HEK293 (cell line): ENCODE results near the gene SLC35F4.

Source experiments
- CTCF ChIP-seq: fragments of 450-650 bp; formaldehyde crosslinking; IDR thresholded peaks from 2 replicates; pipeline ENCODE4 v1.5.1; 2016; ENCODE audit warnings: missing biosample characterization, missing genetic modification characterization
- ZNF2 ChIP-seq: fragments of 450-650 bp; formaldehyde crosslinking; IDR thresholded peaks from 2 replicates; pipeline ENCODE4 v1.5.1; 2016; ENCODE audit warnings: missing biosample characterization, missing genetic modification characterization

GRCh38 chr14:57526942-57527341 lies 338.9 kb downstream of the SLC35F4 start:
- TF ChIP-seq ZNF2 (tag by site-specific recombination) (no peak), CTCF (tag by site-specific recombination) (no peak)
